SU-DHL-6 (cell line): ENCODE data around the gene SACM1L.

ENCODE experiments used
- CTCF ChIP-seq: fragments of 200-600 bp; sonication (generic); IDR thresholded peaks from one replicate; pipeline ENCODE4 v1.5.1; 2017; ENCODE audit warnings: antibody characterized with exemption, mild to moderate bottlenecking, low read length, moderate library complexity; ENCODE audit not compliant: insufficient read depth, poor library complexity, severe bottlenecking
- EZH2phosphoT487 ChIP-seq: fragments of 200-600 bp; sonication (generic), shearing (Covaris generic); conservative IDR thresholded peaks from 2 replicates; pipeline ENCODE4 v1.6.1; 2018; ENCODE audit warnings: mild to moderate bottlenecking, antibody characterized with exemption, low read length, moderate library complexity, mixed read lengths

DNA sequence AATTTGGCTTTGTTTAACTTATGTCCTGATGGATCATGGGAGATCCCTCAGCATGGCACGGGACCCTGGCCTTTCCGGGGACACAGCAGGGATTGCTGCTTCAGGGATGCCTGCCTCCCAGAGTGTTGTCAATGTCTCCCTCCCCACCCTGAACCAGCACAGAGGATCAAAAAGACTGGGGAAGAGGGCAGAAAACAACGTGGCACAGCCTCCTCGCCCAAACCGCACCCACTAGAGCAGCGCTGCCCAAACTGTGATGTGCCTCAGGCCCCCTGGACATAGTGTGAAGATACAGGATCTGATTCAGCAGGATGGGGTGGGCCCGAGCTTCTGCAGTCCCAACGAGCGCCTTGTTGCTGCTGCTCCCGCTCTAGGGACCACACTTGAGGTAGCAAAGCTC lies 72.6 kb downstream of the SACM1L start:
- TF ChIP-seq CTCF (no peak), EZH2phosphoT487 (no peak)
